Measurements from ENCODE around the gene KRTAP5-1.

Gene KRTAP5-1

GRCh38 chr11:1571760-1572196 lies 13.3 kb downstream of the KRTAP5-1 start:
- DNase-seq (ENCODE audit: low spot score): no peak

GRCh38 chr11:1570896-1571759 lies 14.0 kb downstream of the KRTAP5-1 start:
- DNase-seq (ENCODE audit: low spot score): no peak

GRCh38 chr11:1570531-1570895 lies 14.6 kb downstream of the KRTAP5-1 start:
- DNase-seq (ENCODE audit: low spot score): no peak

GRCh38 chr11:1570001-1570453 lies 15.1 kb downstream of the KRTAP5-1 start:
- DNase-seq (ENCODE audit: low spot score): no peak

GRCh38 chr11:1569251-1569780 lies 15.8 kb downstream of the KRTAP5-1 start:
- DNase-seq (ENCODE audit: low spot score): no peak

GRCh38 chr11:1568441-1568911 lies 16.6 kb downstream of the KRTAP5-1 start:
- DNase-seq (ENCODE audit: low spot score): peak; percentile 74

- no peak for DNase-seq (ENCODE audit: low spot score)
Measured at GRCh38 chr11:1567721-1568100, 17.4 kb downstream of the KRTAP5-1 start.

- DNase-seq (ENCODE audit: low spot score): no peak
Measured at GRCh38 chr11:1567052-1567720, 17.9 kb downstream of the KRTAP5-1 start.

GRCh38 chr11:1566381-1567051 lies 18.6 kb downstream of the KRTAP5-1 start:
- DNase-seq (ENCODE audit: low spot score): no peak

- DNase-seq (ENCODE audit: low spot score): no peak
Measured at GRCh38 chr11:1565904-1566247, 19.2 kb downstream of the KRTAP5-1 start.

GRCh38 chr11:1565173-1565903 lies 19.7 kb downstream of the KRTAP5-1 start:
- DNase-seq (ENCODE audit: low spot score): no peak

- DNase-seq (ENCODE audit: low spot score): no peak
Measured at GRCh38 chr11:1564535-1565172, 20.4 kb downstream of the KRTAP5-1 start.

- no peak for DNase-seq (ENCODE audit: low spot score)
Measured at GRCh38 chr11:1563697-1564534, 21.2 kb downstream of the KRTAP5-1 start.

GRCh38 chr11:1563149-1563638 lies 21.9 kb downstream of the KRTAP5-1 start:
- DNase-seq (ENCODE audit: low spot score): no peak

GRCh38 chr11:1562469-1563148 lies 22.5 kb downstream of the KRTAP5-1 start:
- no peak for DNase-seq (ENCODE audit: low spot score)

- no peak for DNase-seq (ENCODE audit: low spot score)
Measured at GRCh38 chr11:1561955-1562354, 23.1 kb downstream of the KRTAP5-1 start.

- no peak for DNase-seq (ENCODE audit: low spot score)
Measured at GRCh38 chr11:1561266-1561665, 23.8 kb downstream of the KRTAP5-1 start.

GRCh38 chr11:1560649-1561251 lies 24.3 kb downstream of the KRTAP5-1 start:
- DNase-seq (ENCODE audit: low spot score): no peak

GRCh38 chr11:1560002-1560648 lies 25.0 kb downstream of the KRTAP5-1 start:
- DNase-seq (ENCODE audit: low spot score): no peak
